ENCODE measurements around the gene ANKDD1A. TPM values are rescaled to one million over a fixed set of nuclear protein-coding genes. Genes with fewer than 3 reads are reported as not detected.
A peak's percentile ranks its signal among the peaks of the same experiment; 100 is the strongest.

Gene ANKDD1A
- total RNA-seq, 1 donor from 2014 or later: 17.7 TPM

DNA sequence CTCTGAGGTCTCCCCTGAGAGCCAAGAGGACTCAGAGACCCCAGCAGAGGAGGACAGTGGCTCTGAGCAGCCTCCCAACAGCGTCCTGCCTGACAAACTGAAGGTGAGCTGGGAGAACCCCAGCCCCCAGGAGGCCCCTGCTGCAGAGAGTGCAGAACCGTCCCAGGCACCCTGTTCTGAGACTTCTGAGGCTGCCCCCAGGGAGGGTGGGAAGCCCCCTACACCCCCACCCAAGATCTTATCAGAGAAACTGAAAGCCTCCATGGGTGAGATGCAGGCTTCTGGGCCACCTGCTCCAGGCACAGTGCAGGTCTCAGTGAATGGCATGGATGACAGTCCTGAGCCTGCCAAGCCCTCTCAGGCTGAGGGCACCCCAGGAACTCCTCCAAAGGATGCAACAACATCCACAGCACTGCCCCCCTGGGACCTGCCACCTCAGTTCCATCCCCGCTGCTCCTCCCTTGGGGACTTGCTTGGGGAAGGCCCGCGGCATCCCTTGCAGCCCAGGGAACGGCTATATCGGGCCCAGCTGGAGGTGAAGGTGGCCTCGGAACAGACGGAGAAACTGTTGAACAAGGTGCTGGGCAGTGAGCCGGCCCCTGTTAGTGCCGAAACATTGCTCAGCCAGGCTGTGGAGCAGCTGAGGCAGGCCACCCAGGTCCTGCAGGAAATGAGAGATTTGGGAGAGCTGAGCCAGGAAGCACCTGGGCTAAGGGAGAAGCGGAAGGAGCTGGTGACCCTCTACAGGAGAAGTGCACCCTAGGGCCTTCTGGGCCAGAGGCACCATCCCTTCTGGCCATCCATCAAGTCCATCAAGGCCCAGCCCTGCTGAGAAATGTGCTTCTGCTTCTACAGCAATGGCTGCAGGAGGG is 46.3 kb upstream of the ANKDD1A start:
- H3K4me1 ChIP-seq: peaks cover 38% of the 10 kb centered on the region

DNA sequence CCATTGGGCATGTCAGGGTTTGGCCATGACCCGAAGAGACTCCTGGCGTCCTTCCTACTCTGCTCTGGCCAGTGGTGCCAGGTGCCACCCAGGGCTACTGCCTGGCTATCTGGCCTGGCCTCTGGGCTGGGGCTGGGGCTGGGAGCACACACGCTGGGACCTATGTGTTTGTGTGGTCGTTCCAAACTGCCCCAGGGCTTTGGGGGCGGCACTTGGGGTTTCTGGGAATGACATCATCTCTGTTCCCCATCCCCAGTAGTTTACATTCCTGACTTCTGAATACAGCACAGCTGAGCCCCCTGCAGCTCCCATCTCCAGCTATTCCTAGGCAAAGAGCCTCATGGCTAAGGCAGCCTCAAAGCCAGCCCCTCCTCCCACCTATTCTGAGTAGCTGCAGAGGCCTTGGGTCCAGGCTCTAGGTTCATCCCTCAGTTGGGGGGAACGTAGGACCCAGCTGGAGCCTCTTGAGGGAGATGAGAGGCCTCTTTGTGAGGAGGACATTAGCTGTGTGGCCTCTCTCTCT is 45.6 kb upstream of the ANKDD1A start:
- peak overlapping the region; percentile 66 for H3K27ac ChIP-seq
- H3K27me3 ChIP-seq: no peaks in the 10 kb centered on the region
- no peak for DNase-seq (ENCODE audit: extremely low spot score in 2 of 2)
- H3K4me3 ChIP-seq: no peak overlapping the region
- intact Hi-C loops (cut with DNase I): no loop called here
- H3K4me1 ChIP-seq: peaks cover 37% of the 10 kb centered on the region
- no peaks in the 10 kb centered on the region for H3K9me3 ChIP-seq
- H3K36me3 ChIP-seq: peaks cover 0 to 26% of the 10 kb centered on the region in 2 donors
- TF ChIP-seq, protein P1, sequence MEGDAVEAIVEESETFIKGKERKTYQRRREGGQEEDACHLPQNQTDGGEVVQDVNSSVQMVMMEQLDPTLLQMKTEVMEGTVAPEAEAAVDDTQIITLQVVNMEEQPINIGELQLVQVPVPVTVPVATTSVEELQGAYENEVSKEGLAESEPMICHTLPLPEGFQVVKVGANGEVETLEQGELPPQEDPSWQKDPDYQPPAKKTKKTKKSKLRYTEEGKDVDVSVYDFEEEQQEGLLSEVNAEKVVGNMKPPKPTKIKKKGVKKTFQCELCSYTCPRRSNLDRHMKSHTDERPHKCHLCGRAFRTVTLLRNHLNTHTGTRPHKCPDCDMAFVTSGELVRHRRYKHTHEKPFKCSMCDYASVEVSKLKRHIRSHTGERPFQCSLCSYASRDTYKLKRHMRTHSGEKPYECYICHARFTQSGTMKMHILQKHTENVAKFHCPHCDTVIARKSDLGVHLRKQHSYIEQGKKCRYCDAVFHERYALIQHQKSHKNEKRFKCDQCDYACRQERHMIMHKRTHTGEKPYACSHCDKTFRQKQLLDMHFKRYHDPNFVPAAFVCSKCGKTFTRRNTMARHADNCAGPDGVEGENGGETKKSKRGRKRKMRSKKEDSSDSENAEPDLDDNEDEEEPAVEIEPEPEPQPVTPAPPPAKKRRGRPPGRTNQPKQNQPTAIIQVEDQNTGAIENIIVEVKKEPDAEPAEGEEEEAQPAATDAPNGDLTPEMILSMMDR (IDR thresholded peaks at IDR 0.05): no peak
- TF ChIP-seq POLR2AphosphoS5 (IDR thresholded peaks at IDR 0.05; ENCODE audit: insufficient read depth in 1 of 2, low read depth in 1 of 2): peak in 1 of 2 donors; percentile 56

More for the DNA sequence above, 46.3 kb upstream of the ANKDD1A start:
- TF ChIP-seq POLR2A (IDR thresholded peaks at IDR 0.05): no peak
- TF ChIP-seq, protein P1 (IDR thresholded peaks at IDR 0.05): no peak
- no peak for TF ChIP-seq POLR2AphosphoS5 (IDR thresholded peaks at IDR 0.05; ENCODE audit: insufficient read depth in 1 of 2, low read depth in 1 of 2)
- peak overlapping the region; percentile 66 for H3K27ac ChIP-seq
- no peak for DNase-seq (ENCODE audit: extremely low spot score in 2 of 2)
- H3K36me3 ChIP-seq: peaks cover 0 to 31% of the 10 kb centered on the region in 2 donors
- no peaks in the 10 kb centered on the region for H3K27me3 ChIP-seq
- no peak overlapping the region for H3K4me3 ChIP-seq
- no peaks in the 10 kb centered on the region for H3K9me3 ChIP-seq
- intact Hi-C loops (cut with DNase I): no loop called here

DNA sequence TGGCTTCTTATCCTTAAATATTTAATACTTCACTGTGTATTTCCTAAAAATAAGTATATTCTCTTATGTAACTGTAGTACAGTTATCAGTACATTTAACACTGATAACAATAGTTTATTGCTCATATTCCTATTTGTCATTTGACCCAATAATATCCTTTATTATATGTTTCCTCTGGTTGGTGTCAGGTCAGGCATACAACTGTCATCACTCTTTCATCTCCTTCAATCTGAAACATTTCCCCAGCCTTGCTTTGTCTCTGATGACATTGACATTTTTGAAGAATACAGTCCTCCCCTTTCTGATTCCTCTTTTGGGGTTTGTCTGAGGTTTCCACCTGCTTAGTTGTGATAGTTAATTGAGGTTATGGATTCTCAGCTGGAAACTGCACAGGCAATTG is 42.2 kb upstream of the ANKDD1A start:
- Histone ChIP-seq H3K27me3 (no peaks in the 10 kb centered on the region), H3K36me3 (peaks cover 0 to 4% of the 10 kb centered on the region in 2 donors), H3K27ac (no peak overlapping the region), H3K9me3 (no peaks in the 10 kb centered on the region), H3K4me1 (peaks cover 26% of the 10 kb centered on the region), H3K4me3 (no peak overlapping the region)
- DNase-seq (ENCODE audit: extremely low spot score in 2 of 2): no peak
- intact Hi-C loops (cut with DNase I): no loop called here
- TF ChIP-seq, protein P1 (IDR thresholded peaks at IDR 0.05): no peak
- no peak for TF ChIP-seq POLR2AphosphoS5 (IDR thresholded peaks at IDR 0.05; ENCODE audit: insufficient read depth in 1 of 2, low read depth in 1 of 2)
- no peak for TF ChIP-seq POLR2A (IDR thresholded peaks at IDR 0.05)

DNA sequence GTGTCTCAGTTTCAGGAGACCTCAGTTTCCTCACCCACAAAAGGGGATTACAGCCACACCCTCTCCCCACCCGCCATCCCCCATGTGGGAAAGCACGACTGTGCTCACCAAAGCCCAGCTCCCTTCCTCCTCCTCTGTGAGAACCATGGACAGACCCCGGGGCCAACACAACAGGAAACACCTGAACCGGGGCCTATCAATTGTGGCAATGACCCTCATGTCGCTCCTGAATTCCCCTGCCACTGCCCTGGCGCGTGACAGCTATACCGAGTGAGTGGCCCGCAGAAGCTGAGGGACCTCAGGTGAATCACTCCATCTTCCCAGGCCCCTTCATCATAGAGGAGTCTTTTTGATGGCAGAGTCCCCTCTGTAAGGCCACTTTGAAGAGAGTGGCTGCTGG is 41.3 kb upstream of the ANKDD1A start:
- H3K36me3 ChIP-seq: peaks cover 0 to 3% of the 10 kb centered on the region in 2 donors
- no peak overlapping the region for H3K27ac ChIP-seq
- H3K27me3 ChIP-seq: no peaks in the 10 kb centered on the region
- TF ChIP-seq, protein P1 (IDR thresholded peaks at IDR 0.05): no peak
- no peak for TF ChIP-seq POLR2A (IDR thresholded peaks at IDR 0.05)
- TF ChIP-seq POLR2AphosphoS5 (IDR thresholded peaks at IDR 0.05; ENCODE audit: insufficient read depth in 1 of 2, low read depth in 1 of 2): no peak
- H3K4me1 ChIP-seq: peaks cover 24% of the 10 kb centered on the region
- no peak for DNase-seq (ENCODE audit: extremely low spot score in 2 of 2)
- H3K4me3 ChIP-seq: no peak overlapping the region
- intact Hi-C loops (cut with DNase I): no loop called here
- H3K9me3 ChIP-seq: no peaks in the 10 kb centered on the region

All from vagina (tissue), 2 donors.